SKM-1 (cell line): ENCODE data around the gene PSMD8.

Experiments
- DNase-seq: peaks from one replicate; lab custom pipeline; 2025; ENCODE audit not compliant: unreplicated experiment; lab: John Stamatoyannopoulos, UW

PSMD8 gene

DNA sequence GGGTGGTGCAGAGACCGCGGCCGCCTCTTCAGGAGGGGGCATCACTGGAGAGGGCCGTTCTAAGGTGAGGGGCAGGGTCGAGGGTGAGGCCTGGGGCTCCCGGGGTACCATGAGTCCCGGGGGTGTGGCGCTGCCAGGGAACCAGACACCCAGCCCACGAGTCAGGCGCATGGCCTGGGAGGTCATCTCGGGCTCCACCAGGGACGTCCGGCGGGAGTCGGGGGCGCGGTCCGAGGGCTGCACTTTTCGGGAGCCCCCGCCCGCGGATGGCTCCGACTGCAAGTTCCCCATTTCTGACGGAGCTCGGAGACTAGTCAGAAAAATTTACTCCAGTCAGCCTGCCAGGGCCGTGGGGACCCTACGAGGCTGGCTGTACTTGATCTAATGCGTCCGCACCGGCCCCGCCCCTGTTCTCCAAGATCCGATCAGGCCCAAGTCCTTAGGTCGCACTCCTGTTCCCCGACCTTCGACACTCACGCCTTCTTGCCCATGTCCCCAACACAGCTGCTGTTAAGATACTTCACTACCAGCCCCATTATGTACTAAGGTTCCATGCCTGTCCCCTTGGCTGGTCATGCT, 12.7 kb downstream of the PSMD8 start:
- DNase-seq = no peak

DNA sequence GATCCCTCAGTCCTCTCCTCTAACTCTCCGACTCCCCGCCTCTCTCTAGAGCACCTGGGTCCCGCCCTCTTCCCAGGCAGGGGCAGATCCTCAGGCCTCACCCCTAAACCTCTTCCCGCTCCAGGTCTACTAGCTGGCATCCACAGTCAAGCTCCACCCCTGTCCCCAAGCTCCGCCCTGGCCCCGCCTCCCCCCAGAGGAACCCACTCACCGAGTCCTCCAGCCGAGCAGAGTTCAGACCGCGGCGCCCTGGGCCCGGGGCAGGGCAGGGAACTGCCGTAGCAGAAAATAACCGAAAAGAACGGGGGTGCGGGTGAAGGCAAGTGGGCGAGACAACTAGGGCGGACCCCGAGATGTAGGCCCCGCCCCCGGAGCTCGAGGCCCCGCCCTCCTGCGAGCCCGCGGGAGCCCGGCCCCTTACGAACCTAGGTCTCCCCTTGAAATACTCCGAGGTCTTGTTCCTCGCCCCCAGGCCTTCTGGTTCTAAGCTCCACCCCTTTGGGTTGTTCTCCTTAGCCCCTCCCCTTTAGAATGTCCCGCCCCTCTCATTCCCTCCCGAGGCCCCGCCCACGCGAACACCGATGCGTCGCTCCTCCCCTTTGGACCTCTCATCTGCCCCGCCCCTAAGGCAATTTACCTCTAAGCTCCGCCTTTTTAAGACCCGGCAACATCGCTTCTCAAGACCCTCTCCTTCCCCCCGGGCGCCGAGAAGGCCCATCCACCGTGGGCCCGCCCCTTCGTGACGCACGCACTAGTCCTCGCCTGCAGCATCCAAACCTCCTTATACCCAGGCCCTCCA, 13.4 kb downstream of the PSMD8 start, which contains the start of gene GGN:
GGN (minus strand) TSS at position 485 of the 799 bp plus-strand sequence. CDS start 773 bp downstream, outside the sequence.
- DNase-seq = peak; percentile 19

DNA sequence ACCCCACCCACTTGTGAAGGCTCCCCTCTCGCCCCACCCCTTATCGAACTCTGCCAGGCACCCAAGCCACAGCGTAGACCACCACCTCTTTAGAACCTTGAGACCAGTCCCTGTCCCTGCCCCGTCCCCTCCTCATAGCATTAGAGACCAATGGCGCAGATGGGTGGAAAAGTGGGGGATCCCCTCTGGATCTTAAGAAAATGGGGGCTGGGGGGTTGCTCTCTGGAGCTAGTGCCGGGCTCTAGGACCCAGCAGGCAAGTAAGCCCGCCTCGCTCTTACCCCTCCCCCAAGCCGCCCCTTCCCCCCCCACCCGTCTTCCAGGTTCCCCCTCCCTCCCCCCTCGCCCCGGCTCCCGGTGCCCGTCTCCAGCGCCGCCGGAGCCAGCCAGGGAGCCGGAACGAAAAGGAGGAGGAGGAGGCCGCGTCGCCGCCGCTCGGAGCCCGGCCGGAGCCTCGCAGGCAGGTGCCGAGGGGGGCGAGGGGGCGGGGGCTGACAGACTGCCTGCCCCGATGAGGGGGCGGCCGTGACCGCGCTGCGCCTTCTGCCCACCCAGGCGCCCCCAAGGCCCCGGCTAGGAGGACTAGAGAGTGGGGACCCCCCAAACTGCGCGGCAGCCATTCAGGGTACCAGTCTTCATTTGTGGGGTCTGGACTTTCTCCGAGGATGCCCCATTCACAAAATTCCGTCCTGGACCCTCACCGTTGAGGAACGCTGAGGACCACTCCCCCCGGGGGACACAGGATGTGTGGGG, 14.2 kb downstream of the PSMD8 start, which contains the start of gene SPRED3:
SPRED3 (plus strand) TSS at position 349 of the 752 bp plus-strand sequence. CDS start 1,606 bp downstream, outside the sequence.
- DNase-seq = no peak

DNA sequence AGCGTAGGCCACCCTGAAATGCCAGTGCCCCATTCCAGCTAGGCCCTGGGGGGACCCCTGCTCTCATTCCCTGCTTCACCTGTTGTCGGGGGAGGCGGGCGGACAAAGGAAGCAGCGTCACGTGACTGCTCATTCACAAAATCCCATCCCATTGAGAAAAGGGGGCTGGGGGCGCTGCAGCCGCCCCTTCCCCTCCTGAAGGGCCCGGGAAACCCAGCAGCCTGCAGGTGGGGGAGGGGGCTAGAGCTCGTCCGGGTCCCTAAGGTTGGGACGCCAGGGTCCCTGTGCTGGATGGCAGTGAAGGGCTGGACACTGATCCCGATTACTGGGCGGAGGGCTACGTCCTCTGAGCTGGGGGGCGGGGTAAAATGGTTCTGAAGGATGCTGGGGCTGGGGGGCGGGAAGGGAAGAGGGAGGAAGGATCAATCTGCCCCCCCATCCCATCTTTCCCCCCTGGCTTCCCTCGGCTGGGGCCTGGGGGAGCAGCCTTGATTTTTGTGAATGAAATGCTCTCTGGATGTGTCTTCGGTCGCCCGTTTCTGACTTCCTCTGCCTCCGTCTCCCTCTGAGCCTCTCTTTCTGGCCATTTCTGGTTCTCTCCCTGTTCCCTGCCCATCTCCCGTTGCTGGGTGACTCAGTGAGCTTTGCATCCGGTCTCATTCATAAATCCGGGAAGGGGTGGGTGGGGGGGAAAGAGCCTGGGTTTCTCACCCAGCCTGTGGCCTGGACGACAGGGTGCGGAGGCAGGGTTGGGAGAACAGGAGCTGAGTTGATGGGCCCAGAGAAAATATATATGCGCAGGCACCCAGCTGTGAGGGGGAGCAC, 14.9 kb downstream of the PSMD8 start:
- DNase-seq = no peak

DNA sequence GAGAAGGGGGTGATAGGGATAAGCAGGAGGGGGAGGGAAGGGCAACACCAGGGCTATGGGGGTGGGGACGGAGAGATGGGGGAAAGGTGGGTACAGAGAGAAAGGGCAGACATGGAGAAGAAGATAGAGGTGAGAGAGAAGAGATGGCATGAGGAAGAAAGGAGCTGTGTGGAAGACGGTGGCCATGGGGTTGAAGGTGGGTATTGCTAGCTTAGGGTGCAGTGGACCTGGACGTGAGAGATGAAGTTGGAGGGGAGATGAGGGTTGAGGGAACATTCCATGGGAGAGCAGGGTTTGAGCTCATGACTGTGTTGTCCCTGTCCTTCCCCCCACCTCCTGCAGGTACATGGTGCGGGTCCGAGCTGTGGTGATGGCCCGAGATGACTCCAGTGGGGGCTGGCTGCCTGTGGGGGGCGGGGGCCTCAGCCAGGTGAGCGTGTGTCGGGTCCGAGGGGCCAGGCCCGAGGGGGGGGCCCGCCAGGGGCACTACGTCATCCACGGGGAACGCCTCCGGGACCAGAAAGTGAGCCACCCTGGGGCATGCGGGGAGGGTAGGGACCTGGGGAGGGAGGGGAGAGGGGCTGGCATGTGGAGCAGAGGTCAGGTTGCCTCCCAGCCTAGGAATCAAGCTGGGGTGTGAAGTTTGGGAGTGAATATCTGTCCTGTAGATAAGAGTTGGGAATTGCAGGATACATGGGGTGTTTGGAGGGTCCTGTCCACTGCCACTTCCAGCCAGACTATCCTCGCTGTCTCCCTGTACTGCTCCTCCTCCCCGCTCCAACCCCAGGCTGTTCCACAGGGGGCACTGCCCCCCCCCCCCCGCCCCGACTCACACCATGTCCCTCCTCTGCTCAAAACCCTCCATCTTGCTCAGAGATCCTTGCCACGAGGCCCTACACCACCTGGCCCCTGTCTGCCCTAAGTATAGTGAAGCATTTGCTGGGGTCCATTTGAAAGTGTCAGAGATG, 15.9 kb downstream of the PSMD8 start:
- DNase-seq = no peak

DNA sequence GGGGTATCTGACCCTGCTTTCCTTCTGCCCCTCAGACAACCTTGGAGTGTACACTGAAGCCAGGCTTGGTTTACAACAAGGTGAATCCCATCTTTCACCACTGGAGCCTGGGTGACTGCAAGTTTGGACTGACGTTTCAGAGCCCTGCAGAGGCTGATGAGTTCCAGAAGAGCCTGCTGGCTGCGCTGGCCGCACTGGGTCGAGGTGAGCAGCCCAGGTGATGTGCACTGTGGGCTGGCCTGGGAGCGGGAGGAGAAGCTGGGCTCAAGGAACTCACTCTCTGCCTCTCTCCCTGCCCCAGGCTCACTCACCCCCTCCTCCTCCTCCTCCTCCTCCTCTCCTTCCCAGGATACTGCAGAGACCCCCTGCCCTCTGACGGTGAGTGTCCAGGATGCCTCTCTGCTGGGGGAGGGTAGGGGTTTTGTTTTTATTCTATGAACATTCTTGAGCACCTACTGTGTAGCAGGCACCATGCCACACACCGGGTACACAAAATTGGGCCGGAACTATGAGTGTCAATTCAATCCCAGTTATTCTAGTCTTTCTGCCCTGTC, 17.6 kb downstream of the PSMD8 start:
- DNase-seq = no peak

DNA sequence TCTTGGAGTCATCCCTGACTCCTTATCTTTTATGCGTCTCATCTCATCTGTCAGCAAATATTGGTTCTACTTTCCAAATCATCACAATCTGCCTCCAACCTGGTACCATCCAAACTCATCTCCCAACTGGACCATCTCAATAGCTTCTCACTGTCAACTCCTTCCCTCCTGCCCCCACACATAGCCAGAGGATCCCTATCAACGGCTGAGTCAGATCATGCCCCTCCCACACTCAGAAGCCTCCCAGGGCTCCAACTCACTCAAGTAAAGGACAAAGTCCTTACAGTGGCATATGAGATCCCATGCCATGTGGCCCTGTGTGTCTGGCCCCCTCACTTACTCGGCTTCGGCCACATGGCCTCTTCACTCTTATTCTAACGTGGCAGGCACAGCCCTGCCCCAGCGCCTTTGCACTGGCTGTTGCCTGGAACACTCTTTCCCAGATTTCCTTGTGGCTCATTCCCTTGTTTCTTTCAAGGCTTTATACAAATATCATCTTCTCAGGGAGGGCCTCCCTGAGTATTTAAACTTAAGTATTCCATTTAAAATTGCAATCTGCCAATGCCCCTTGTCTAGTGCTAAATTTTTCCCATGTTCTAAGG, 18.4 kb downstream of the PSMD8 start:
- no peak for DNase-seq

DNA sequence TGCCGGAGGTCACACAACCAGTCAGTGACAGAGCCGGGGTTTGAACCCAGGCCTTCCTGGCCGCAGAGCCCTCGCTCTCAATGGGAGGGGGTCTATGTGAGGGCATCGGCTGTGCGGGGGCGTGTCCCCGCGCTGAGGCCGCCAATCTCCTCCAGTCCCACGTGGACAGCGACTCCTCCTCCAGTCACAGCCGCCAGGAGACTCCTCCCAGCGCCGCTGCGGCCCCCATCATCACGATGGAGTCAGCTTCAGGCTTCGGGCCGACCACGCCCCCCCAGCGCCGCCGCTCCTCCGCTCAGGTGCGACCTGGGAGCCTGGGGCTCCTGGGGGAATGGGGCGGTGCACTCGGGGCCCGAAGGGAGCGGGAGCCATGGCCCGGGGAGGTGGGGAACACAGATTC, 20.1 kb downstream of the PSMD8 start:
- no peak for DNase-seq

DNA sequence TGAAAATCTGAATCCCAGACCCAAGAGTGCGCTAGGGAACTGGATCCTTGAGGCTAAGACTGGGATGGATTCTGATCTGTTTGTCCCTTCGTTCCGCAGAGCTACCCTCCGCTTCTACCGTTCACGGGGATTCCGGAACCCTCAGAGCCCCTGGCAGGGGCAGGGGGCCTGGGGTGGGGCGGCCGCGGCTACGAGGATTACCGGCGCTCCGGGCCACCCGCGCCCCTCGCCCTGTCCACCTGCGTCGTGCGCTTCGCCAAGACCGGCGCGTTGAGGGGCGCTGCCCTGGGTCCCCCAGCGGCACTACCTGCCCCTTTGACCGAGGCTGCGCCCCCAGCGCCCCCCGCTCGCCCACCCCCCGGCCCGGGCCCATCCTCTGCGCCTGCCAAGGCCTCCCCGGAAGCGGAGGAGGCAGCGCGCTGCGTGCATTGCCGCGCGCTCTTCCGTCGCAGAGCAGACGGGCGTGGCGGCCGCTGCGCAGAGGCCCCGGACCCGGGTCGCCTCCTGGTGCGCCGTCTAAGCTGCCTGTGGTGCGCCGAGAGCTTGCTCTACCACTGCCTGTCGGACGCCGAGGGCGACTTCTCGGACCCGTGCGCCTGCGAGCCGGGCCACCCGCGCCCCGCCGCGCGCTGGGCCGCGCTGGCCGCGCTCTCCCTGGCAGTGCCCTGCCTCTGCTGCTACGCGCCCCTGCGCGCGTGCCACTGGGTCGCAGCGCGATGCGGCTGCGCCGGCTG, 21.2 kb downstream of the PSMD8 start:
- no peak for DNase-seq

DNA sequence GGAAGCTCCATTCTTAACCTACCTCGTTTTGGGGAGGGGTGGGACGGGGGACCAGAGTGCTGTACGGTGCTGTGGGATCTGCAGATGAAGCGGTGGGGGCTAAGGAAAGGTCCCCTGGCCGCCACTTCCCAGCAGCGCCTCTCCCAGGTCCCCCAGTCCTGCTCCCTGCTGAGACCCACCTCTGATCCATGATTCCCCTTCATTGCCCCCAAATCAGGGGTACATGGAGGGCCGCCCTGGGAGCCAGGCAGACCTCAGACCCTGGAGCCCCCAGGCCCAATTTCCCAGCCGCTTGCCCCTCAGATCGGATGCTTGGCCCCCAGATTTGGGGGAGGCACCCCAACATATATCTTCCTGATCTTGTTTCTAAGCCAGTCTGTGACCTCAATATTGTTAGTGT, 24.7 kb downstream of the PSMD8 start:
- DNase-seq = no peak

DNA sequence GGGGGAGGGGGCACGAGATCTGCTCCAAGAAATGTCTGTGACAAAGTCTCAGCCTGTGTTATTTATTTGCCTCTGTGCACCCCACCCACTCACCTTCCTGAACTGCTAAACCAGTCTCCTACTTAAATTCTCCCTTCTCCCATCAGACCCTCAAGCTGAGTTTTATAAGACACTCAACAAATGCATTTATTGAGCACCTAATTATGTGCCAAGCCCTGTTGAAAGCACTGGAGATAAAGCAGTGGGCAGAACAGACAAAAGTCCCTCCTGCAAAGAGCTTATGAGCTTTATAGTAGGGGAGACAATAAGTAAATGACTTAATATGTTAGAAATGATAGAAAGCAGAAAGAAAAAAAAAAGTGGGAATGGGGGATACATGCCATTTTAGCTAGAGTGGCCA, 25.2 kb downstream of the PSMD8 start:
- no peak for DNase-seq

DNA sequence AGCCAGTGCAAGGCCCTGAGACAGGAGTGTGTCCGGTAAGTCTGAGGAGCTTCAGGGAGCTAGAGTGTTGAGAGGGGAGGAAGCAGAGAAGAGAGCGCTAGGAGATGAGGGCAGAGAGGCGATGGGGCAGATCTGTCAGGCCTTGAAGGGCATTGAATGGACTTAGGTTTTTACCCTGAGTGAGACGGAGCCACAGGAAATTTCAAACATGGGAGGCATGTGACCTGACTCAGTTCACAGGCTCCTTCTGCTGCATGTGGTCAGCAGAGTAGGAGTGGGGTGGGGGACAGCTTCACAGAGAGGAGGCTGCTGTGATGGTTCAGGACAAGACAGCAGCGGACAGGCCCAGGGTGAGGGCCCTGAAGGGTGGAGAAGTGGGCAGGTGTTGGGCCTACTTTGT, 26.0 kb downstream of the PSMD8 start:
- DNase-seq = no peak

DNA sequence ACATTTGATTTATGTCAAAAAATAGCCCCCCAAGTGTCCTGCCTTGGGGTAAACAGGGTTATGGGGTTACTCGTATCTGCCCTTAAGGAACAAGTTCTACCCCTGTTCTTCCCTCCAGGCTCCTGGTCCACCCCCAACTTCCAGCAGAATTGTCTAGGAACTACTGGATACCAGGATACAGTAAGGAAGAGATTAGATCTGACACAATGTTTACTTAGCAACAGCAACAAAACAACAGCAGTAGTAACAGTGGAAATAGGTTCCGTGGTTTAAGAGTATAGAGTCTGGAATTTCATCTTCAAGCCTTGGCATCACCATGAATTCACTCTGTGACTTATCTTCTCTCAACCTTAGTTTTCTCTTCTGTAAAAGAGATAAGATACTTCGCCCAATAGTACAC, 26.8 kb downstream of the PSMD8 start:
- DNase-seq = no peak

DNA sequence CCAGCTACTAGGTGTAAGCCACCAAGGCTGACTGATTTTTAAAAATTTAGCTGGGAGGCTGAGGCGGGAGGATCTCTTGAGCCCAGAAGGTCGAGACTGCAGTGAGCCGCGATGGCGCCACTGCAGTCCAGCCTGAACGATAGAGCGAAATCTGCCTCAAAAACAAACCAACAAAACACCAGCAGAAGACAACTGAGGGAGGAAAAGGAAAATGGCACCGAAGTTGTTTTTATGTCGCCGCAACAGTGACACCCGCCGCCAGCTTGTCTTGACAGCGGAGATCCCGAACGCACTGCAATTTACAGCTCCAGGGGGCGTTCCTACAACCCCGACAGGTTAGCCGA, 28.2 kb downstream of the PSMD8 start:
- DNase-seq = no peak

DNA sequence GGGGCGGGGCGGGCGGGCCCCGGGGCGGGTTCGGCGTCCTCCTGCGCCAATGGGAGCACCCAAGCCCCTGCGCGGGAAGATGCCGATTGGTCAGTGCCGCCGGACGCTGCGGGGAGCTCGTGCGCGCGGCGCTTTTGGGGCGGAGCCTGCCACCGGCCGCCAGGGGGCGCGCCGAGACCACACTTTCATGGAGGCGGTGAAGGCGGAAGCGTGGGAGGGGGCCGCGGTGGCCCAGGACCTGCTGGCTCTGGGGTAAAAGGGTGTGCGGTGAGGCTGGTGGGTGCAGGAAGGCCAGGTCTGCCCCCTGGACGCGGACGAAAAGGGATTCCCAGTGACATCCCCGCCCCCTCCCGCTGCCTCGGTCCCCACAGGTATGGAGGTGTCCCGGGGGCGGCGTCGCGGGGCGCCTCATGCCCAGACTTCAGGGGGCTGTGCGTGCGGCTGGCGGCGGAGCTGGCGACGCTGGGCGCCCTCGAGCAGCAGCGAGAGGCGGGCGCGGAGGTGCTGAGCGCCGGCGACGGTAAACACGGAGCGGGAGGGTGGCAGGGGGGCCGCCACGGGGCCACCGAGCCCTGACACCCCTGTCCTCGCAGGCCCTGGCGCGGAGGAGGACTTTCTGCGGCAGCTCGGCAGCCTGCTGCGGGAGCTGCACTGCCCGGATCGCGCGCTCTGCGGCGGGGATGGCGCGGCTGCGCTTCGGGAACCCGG, 28.8 kb downstream of the PSMD8 start, which contains the start of gene FAM98C:
FAM98C (plus strand) TSS at position 127 of the 708 bp plus-strand sequence; CDS start at position 188, 61 bp downstream.
- peak; percentile 73 for DNase-seq

DNA sequence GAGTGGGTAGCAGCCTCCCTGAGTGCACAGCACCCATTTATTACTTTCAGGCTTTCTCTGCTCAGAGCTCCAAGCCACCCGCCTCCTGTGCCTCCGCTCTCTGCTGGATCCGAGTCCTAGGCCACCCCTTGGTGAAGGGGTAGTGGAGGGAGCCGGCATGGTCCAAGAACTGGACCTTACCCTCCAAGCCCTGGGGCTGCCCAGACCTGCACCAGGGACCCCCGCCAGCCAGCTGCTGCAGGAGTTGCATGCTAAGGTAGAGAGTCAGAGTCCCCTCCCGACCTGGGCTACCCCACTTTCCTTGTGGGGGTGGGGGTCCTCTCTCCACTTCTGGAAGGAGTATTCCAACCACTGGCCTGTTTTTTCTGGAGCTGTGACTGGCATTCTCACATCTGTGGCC, 30.5 kb downstream of the PSMD8 start:
- DNase-seq = no peak

DNA sequence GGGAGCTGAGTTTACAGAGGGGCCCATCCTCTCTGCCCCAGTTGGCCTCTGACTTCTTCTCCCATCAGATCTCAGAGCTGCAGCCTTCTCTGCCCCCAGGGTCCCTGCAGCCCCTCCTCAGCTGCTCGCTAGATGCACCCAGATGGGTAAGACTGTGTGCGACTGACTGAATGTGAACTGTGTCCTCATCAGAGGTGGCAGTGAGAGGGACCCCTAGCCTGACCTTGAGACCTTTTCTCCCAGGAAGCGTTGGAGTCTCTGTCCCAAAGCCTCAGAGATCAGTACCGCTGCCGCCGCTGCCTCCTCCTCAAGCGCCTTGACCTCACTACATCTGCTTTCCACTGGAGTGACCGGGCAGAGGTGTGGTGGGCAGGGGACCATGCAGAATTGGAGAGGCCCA, 30.9 kb downstream of the PSMD8 start:
- no peak for DNase-seq

DNA sequence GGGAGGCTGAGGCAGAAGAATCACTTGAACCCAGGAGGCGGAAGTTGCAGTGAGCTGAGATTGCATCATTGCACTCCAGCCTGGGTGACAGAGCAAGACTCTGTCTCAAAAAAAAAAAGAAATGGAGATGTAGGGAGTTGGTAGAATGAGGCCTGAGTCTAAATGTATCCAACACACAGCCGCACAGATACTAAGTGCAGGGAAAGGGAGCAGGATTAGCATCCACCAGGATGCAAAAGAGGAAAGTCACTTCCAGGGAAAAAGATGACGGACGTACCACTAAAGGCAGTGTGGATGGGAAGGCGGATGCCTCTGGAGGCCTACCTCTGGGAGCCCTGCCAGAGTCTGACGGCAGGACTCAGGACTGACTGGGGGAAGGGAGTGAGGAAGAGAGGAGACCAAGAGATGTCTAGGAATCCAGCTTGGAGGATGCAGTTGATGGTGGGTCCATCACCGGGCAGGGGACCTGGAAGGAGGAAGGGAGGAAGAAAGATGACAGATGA, 35.3 kb downstream of the PSMD8 start:
- DNase-seq = no peak
